ENCODE data around the gene MR1.
A peak's percentile ranks its signal among the peaks of the same experiment; 100 is the strongest.

Gene MR1

DNA sequence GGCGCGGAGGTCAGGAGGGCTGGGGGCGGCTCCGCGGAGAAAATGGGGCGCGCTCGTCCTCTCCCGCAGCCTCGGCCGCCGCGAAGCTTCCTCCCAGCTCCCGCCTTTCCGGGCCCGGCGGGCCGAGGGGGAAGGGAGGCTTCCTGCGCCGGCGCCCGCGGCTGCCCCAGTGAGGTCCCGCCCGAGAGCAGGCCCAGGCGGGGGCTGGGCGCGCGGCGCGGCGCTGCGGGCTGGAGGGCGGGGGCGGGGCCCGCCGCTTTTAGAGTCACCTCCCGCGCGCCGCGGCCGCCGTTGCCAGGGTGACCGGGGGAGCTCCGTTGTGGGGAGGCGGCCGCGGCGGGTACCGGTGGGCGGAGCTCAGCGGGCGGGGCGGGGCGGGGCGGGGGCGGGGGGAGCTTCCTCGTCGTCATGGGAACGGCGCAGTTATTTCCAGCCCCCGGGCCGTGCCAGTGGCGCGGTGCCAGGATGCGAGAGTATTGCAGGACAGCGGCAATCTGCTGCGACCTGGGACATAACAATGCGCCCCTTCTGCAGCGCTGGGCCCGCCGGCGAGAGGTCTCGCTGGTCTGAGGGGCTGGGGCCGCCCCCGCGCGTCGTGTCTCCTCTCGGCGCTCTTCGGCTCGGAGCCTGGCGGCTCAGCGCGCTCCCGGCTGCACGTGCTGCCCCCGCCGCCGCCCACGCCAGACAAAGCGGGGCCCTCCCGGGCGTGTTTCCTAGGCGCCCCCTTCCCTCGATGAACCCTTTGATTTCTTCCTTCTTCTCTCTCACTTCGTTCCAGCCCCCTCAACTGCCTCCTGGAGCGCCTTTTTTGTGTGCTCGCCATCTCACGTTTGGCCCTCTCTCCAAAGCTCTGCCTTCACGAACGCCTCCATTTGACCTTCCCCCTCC lies 71.6 kb downstream of the MR1 start:
- Histone ChIP-seq H3K27me3 (ENCODE audit: control insufficient read depth, insufficient read depth, low read length) (no peaks in the 10 kb centered on the region), H3K4me3 (ENCODE audit: low read length) (peak overlapping the region; percentile 91), H3K9ac (ENCODE audit: low read depth, low read length) (peak overlapping the region; percentile 95), H3K9me3 (replicated peaks; ENCODE audit: low read length) (no peaks in the 10 kb centered on the region), H3K4me2 (ENCODE audit: low read length) (peak overlapping the region; percentile 99), H3K4me1 (ENCODE audit: control insufficient read depth, insufficient read depth, low read length) (peaks cover 51% of the 10 kb centered on the region), H3K36me3 (ENCODE audit: insufficient read depth, low read length) (no peaks in the 10 kb centered on the region)

- H3K4me2 ChIP-seq (ENCODE audit: low read length): peak overlapping the region; percentile 88
- H3K9ac ChIP-seq (ENCODE audit: low read depth, low read length): peak overlapping the region; percentile 40
- no peaks in the 10 kb centered on the region for H3K9me3 ChIP-seq (replicated peaks; ENCODE audit: low read length)
- H3K4me1 ChIP-seq (ENCODE audit: control insufficient read depth, insufficient read depth, low read length): peaks cover 45% of the 10 kb centered on the region
- H3K4me3 ChIP-seq (ENCODE audit: low read length): peak overlapping the region; percentile 69
- H3K27me3 ChIP-seq (ENCODE audit: control insufficient read depth, insufficient read depth, low read length): no peaks in the 10 kb centered on the region
- no peaks in the 10 kb centered on the region for H3K36me3 ChIP-seq (ENCODE audit: insufficient read depth, low read length)
Observed at GRCh38 chr1:181106022-181106312, 72.2 kb downstream of the MR1 start.

GRCh38 chr1:181106479-181106878 lies 72.7 kb downstream of the MR1 start:
- Histone ChIP-seq H3K9me3 (replicated peaks; ENCODE audit: low read length) (no peaks in the 10 kb centered on the region), H3K9ac (ENCODE audit: low read depth, low read length) (no peak overlapping the region), H3K27me3 (ENCODE audit: control insufficient read depth, insufficient read depth, low read length) (no peaks in the 10 kb centered on the region), H3K4me2 (ENCODE audit: low read length) (no peak overlapping the region), H3K4me3 (ENCODE audit: low read length) (no peak overlapping the region), H3K4me1 (ENCODE audit: control insufficient read depth, insufficient read depth, low read length) (peaks cover 43% of the 10 kb centered on the region), H3K36me3 (ENCODE audit: insufficient read depth, low read length) (no peaks in the 10 kb centered on the region)

GRCh38 chr1:181107711-181108110 lies 73.9 kb downstream of the MR1 start:
- no peak overlapping the region for H3K4me3 ChIP-seq (ENCODE audit: low read length)
- H3K27me3 ChIP-seq (ENCODE audit: control insufficient read depth, insufficient read depth, low read length): no peaks in the 10 kb centered on the region
- no peak overlapping the region for H3K4me2 ChIP-seq (ENCODE audit: low read length)
- H3K9ac ChIP-seq (ENCODE audit: low read depth, low read length): no peak overlapping the region
- H3K4me1 ChIP-seq (ENCODE audit: control insufficient read depth, insufficient read depth, low read length): peaks cover 41% of the 10 kb centered on the region
- no peaks in the 10 kb centered on the region for H3K36me3 ChIP-seq (ENCODE audit: insufficient read depth, low read length)
- H3K9me3 ChIP-seq (replicated peaks; ENCODE audit: low read length): no peaks in the 10 kb centered on the region

- Histone ChIP-seq H3K4me3 (ENCODE audit: low read length) (no peak overlapping the region), H3K27me3 (ENCODE audit: control insufficient read depth, insufficient read depth, low read length) (no peaks in the 10 kb centered on the region), H3K9ac (ENCODE audit: low read depth, low read length) (no peak overlapping the region), H3K4me1 (ENCODE audit: control insufficient read depth, insufficient read depth, low read length) (peaks cover 41% of the 10 kb centered on the region), H3K4me2 (ENCODE audit: low read length) (no peak overlapping the region), H3K9me3 (replicated peaks; ENCODE audit: low read length) (no peaks in the 10 kb centered on the region), H3K36me3 (ENCODE audit: insufficient read depth, low read length) (no peaks in the 10 kb centered on the region)
Observed at GRCh38 chr1:181108304-181108867, 74.6 kb downstream of the MR1 start.

DNA sequence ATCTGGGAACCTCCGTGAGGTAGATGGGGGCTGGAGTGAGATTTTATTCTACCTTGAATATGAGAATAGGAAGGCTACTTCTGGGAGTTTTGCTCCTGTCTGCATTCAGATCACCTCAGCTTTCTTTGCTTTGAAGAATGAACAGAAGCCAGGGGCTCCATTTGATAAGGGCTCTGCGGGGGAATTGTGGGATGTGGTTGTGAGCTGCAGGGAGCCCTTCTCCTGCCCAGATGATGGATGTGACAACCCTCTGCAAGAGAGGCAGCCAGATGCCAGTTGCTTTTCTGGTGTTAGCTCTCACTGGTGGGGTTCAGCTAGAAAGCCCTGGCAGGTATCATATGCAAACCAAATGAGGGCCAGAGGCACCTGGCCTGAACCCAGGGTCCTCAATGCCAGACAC lies 76.2 kb downstream of the MR1 start:
- Histone ChIP-seq H3K9ac (ENCODE audit: low read depth, low read length) (no peak overlapping the region), H3K4me2 (ENCODE audit: low read length) (no peak overlapping the region), H3K27me3 (ENCODE audit: control insufficient read depth, insufficient read depth, low read length) (no peaks in the 10 kb centered on the region), H3K36me3 (ENCODE audit: insufficient read depth, low read length) (no peaks in the 10 kb centered on the region), H3K9me3 (replicated peaks; ENCODE audit: low read length) (no peaks in the 10 kb centered on the region), H3K4me3 (ENCODE audit: low read length) (no peak overlapping the region), H3K4me1 (ENCODE audit: control insufficient read depth, insufficient read depth, low read length) (peaks cover 32% of the 10 kb centered on the region)

Measured in skeletal muscle satellite cell (primary cell).